ENCODE results near the gene WDR76. TPM values are rescaled to one million over a fixed set of nuclear protein-coding genes. Genes with fewer than 3 reads are reported as not detected.

Gene WDR76
- polyA plus RNA-seq, 1 donor = 6.3 TPM

- no peak for DNase-seq (ENCODE audit: low read depth)
These were observed 86.4 kb downstream of the WDR76 start for GRCh38 chr15:43913026-43913780.

DNA sequence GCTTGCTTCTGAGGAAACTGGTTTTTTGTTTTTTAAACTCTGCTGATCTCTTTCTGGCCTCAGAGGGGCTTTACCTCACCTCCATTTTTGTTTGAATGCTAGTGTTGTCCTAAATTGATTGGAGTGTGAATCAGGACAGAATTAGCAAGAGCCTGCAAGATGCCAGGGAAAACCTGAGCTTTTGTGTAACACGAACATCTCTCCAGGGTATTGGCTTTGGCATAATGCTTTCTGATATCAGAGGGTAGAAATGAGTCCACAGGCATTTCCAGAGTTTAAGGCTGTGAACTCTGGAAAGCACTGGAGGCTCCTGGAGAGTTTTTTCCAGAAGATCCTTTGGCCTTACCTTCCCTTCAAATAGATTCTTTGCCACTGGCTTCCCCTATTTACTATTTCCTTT, 87.1 kb downstream of the WDR76 start:
- DNase-seq (ENCODE audit: low read depth) = no peak

GRCh38 chr15:43915631-43916325, 89.0 kb downstream of the WDR76 start:
- no peak for DNase-seq (ENCODE audit: low read depth)

- DNase-seq (ENCODE audit: low read depth) = no peak
These were observed 89.5 kb downstream of the WDR76 start for GRCh38 chr15:43916326-43916660.

Other genes with a start within 250 kb of the WDR76 start
- gene PPIP5K1, start 236.8 kb upstream of the WDR76 start, polyA plus RNA-seq (ENCODE audit: insufficient read length) = 9.9 TPM
- gene CKMT1B, start 233.0 kb upstream of the WDR76 start, polyA plus RNA-seq (ENCODE audit: insufficient read length) = not detected
- 0.90 TPM for gene STRC, start 208.2 kb upstream of the WDR76 start, polyA plus RNA-seq (ENCODE audit: insufficient read length)
- 2.1 TPM for gene CATSPER2, start 178.2 kb upstream of the WDR76 start, polyA plus RNA-seq (ENCODE audit: insufficient read length)
- gene CKMT1A, start 133.1 kb upstream of the WDR76 start, polyA plus RNA-seq (ENCODE audit: insufficient read length) = not detected
- gene PDIA3, start 80.6 kb upstream of the WDR76 start, polyA plus RNA-seq (ENCODE audit: insufficient read length) = 165 TPM
- gene ELL3, start 50.0 kb upstream of the WDR76 start, polyA plus RNA-seq (ENCODE audit: insufficient read length) = 1.8 TPM
- 489 TPM for gene SERF2, start 34.7 kb upstream of the WDR76 start, polyA plus RNA-seq (ENCODE audit: insufficient read length)
- 0.42 TPM for gene SERINC4, start 26.8 kb upstream of the WDR76 start, polyA plus RNA-seq (ENCODE audit: insufficient read length)
- 12.4 TPM for gene HYPK, start 26.4 kb upstream of the WDR76 start, polyA plus RNA-seq (ENCODE audit: insufficient read length)
- gene MFAP1, start 2.3 kb upstream of the WDR76 start, polyA plus RNA-seq (ENCODE audit: insufficient read length) = 30.3 TPM